HFFc6 (cell line): Measurements from ENCODE around the gene ZSCAN1. TPM values are rescaled to one million over a fixed set of nuclear protein-coding genes. Genes with fewer than 3 reads are reported as not detected.

Source experiments
- DNase-seq: peaks from one replicate; pipeline ENCODE4 v3.0.0-alpha.2; 2018
- H3K27ac Mint-ChIP-seq: 2 replicates; pipeline ENCODE4 v1.8.0; 2020; ENCODE audit warnings: mild to moderate bottlenecking, mixed read lengths
- H3K27me3 Mint-ChIP-seq: 2 replicates; pipeline ENCODE4 v1.8.0; 2021; ENCODE audit warnings: mild to moderate bottlenecking, moderate library complexity, mixed read lengths; ENCODE audit not compliant: insufficient read depth
- H3K36me3 Mint-ChIP-seq: 2 replicates; pipeline ENCODE4 v1.8.0; 2021; ENCODE audit warnings: low read depth, mixed read lengths
- H3K4me1 Mint-ChIP-seq: 2 replicates; pipeline ENCODE4 v1.8.0; 2020; ENCODE audit warnings: low read depth, mixed read lengths
- H3K4me3 Mint-ChIP-seq: 2 replicates; pipeline ENCODE4 v1.8.0; 2020; ENCODE audit warnings: mild to moderate bottlenecking, moderate library complexity, mixed read lengths
- H3K9me3 Mint-ChIP-seq: 2 replicates; pipeline ENCODE4 v1.8.0; 2020; ENCODE audit warnings: mild to moderate bottlenecking, mixed read lengths
- total RNA-seq, 6 experiments: library from RNA; stranded (reverse); fragmentation: NEBNext Ultra II Directional; extraction: Animal tissue kit (Norgen Biotek cat#: 25700); gene quantifications; 2 replicates in 1 of 6; 3 replicates in 5 of 6; pipeline ENCODE4 v1.2.3, GENCODE V29; 2021
- TF ChIP-seq, protein P1 (sequence below): fragments of 200-600 bp; sonication (generic); IDR thresholded peaks from 2 replicates; pipeline ENCODE4 v1.5.0; 2021; ENCODE audit warnings: antibody characterized with exemption, mild to moderate bottlenecking

Gene ZSCAN1
- total RNA-seq, 6 experiments from 2014 or later, result not detected

DNA sequence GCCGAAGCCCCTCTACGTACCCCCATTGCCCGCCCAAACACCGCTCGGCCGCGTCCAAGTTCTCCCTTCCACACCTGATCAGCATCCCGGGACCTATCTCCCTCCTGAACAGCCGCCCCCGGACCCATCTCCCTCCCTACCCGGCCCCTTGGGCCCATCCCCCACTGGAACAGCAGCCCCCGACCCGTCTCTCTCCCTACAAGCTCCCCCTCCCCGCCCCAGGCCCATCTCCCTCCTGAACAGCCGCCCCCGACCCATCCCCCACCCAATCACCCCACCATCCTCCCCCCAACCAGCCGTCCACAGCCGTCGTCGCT lies 610 bp downstream of the ZSCAN1 start:
- Mint-ChIP-seq H3K36me3 (peaks cover 12% of the 10 kb centered on the region), H3K4me3 (no peak overlapping the region), H3K27ac (no peak overlapping the region), H3K4me1 (no peaks in the 10 kb centered on the region), H3K9me3 (peaks cover 40% of the 10 kb centered on the region), H3K27me3 (peaks cover 3% of the 10 kb centered on the region)
- TF ChIP-seq, protein P1, sequence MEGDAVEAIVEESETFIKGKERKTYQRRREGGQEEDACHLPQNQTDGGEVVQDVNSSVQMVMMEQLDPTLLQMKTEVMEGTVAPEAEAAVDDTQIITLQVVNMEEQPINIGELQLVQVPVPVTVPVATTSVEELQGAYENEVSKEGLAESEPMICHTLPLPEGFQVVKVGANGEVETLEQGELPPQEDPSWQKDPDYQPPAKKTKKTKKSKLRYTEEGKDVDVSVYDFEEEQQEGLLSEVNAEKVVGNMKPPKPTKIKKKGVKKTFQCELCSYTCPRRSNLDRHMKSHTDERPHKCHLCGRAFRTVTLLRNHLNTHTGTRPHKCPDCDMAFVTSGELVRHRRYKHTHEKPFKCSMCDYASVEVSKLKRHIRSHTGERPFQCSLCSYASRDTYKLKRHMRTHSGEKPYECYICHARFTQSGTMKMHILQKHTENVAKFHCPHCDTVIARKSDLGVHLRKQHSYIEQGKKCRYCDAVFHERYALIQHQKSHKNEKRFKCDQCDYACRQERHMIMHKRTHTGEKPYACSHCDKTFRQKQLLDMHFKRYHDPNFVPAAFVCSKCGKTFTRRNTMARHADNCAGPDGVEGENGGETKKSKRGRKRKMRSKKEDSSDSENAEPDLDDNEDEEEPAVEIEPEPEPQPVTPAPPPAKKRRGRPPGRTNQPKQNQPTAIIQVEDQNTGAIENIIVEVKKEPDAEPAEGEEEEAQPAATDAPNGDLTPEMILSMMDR, result no peak
- no peak for DNase-seq

DNA sequence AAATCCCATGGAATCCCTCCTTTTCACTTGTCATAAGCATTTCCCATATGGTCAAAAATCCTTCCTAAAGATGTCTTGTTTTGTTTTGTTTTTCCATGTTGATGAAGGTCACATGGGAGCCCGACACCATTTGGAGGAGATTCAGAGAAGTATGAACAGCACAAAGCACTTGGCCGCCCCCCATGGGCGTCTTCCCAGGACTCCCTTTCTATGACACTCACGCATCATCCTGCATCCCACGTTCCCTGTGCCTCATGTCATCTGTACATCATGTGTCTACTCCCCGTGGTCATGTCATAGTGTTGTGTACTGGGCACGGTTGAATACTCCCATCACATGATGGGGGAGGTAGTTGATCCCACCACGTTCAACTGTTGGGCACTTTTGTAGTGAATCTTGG lies 2.0 kb downstream of the ZSCAN1 start:
- Mint-ChIP-seq H3K4me1 (no peaks in the 10 kb centered on the region), H3K27me3 (peaks cover 5% of the 10 kb centered on the region), H3K27ac (no peak overlapping the region), H3K4me3 (no peak overlapping the region), H3K36me3 (peaks cover 12% of the 10 kb centered on the region), H3K9me3 (peaks cover 48% of the 10 kb centered on the region)
- TF ChIP-seq, protein P1, result no peak
- DNase-seq, result no peak

DNA sequence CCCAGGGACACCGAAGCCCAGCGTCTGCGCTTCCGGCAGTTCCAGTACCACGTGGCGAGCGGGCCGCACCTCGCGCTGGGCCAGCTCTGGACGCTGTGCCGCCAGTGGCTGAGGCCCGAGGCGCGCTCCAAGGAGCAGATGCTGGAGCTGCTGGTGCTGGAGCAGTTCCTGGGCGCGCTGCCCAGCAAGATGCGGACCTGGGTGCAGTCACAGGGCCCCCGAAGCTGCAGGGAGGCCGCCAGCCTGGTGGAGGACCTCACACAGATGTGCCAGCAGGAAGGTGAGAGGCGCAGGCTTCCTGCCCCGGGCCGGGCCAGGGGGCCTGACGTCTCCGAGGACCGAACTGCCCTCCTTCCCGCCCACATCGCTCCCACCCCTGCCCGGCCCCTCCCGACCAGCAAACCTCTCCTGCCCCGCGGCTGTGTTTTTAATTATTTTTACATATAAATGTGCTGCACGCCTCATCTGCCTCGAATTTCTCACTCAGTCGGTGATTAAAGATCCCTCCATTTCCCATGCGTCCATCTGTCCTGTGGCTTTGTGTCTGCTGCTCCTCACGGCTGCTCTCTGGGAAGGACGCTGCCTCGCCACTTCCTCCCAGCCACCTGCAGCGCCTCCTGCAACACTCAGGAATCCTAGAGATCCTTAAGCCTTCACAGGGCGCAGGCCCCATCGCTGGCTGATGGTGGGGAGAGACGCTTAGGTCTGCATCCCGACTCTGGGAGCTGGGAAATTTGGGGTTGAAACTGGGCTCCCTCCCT lies 4.3 kb downstream of the ZSCAN1 start:
- TF ChIP-seq, protein P1, result no peak
- peaks cover 13% of the 10 kb centered on the region for H3K36me3 Mint-ChIP-seq
- peaks cover 5% of the 10 kb centered on the region for H3K27me3 Mint-ChIP-seq
- no peak for DNase-seq
- no peaks in the 10 kb centered on the region for H3K4me1 Mint-ChIP-seq
- no peak overlapping the region for H3K4me3 Mint-ChIP-seq
- no peak overlapping the region for H3K27ac Mint-ChIP-seq
- peaks cover 62% of the 10 kb centered on the region for H3K9me3 Mint-ChIP-seq

DNA sequence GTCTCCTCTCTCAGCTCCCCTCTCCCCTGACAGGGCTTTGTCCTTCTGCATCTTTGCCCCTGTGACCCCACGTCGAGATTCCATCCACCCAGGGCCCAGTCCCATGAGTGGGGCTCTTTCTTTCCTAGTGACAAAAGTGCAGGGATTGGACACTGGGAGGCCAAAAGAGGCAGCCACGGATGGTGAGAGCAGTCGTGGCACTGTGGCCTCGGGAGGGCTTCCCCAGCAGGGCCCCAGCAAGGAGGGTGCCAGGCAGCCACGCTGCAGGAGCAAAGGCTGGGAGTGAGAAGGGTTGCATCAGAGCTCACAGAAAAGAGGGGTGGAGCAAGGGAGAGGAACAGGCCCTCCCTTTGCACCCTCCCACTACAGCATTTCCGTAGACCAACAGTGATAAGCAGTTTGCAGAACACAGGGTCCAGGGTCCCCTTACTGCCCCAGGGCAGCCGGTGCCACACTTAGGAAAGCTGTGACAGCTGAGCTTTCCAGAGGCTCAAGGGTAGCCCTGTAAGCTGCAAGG lies 4.9 kb downstream of the ZSCAN1 start:
- no peaks in the 10 kb centered on the region for H3K4me1 Mint-ChIP-seq
- TF ChIP-seq, protein P1, result no peak
- peaks cover 5% of the 10 kb centered on the region for H3K27me3 Mint-ChIP-seq
- H3K4me3 Mint-ChIP-seq, result no peak overlapping the region
- H3K9me3 Mint-ChIP-seq, result peaks cover 68% of the 10 kb centered on the region
- DNase-seq, result no peak
- no peak overlapping the region for H3K27ac Mint-ChIP-seq
- peaks cover 17% of the 10 kb centered on the region for H3K36me3 Mint-ChIP-seq

DNA sequence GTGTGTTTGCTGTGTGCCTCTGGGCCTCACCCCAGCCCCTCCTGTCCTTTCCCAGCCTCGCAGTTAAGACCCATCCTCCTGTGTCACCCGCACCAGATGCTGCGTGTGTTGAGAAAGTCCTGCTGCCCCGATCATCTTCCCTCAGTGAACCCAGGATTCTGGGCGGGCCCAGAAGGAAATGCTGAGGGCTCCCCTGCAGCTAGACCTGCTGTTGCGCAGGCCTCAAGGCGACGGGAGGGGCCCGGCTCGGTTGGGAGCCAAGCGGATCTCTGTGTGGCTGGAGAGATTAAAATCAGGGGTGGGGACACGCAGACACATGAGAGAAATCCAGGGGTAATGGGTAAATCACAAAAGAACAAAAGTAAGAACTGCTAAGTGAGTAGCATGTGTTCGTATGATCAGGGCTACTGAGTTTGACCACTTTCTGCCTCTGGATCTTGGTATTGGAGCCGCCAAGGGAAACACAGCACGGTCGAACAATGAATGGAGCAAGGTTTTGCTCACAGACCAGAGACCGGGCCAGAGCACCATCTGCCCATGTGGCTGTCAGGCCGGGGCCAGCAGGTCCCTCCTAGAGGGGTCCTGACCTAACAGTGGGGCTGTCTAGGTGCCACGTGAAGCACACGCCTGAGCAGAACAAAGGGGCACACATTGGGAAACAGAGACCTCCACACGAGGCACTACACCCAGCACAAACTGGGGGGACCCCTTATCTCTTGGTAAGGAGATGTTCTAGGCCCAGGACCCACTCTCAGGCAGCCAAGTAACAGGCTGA lies 7.1 kb downstream of the ZSCAN1 start:
- Mint-ChIP-seq H3K27ac (no peak overlapping the region), H3K9me3 (peaks cover 69% of the 10 kb centered on the region), H3K27me3 (peaks cover 2% of the 10 kb centered on the region; the same call in 1 of the 2 replicates), H3K4me3 (no peak overlapping the region), H3K36me3 (peaks cover 10% of the 10 kb centered on the region), H3K4me1 (no peaks in the 10 kb centered on the region)
- no peak for DNase-seq
- TF ChIP-seq, protein P1, result no peak
